ENCODE results near the gene PPARG.
"Not testable (repeated sequence)": the region's sequence is repeated elsewhere in the genome, so short reads cannot be mapped to it uniquely, and the experiment has no call there.

Gene PPARG

GRCh38 chr3:12445523-12446240, 156.8 kb downstream of the PPARG start:
- DNase-seq: no peak

GRCh38 chr3:12446298-12446697, 157.4 kb downstream of the PPARG start:
- no peak for DNase-seq

GRCh38 chr3:12447075-12447474, 158.2 kb downstream of the PPARG start:
- no peak for DNase-seq

- not testable (repeated sequence) for DNase-seq
Observed at GRCh38 chr3:12448404-12449202, 159.7 kb downstream of the PPARG start.

GRCh38 chr3:12449889-12450682, 161.2 kb downstream of the PPARG start:
- DNase-seq: no peak

- DNase-seq: no peak
Observed at GRCh38 chr3:12451481-12451880, 162.6 kb downstream of the PPARG start.

- no peak for DNase-seq
Observed at GRCh38 chr3:12451960-12452359, 163.1 kb downstream of the PPARG start.

- no peak for DNase-seq
Observed at GRCh38 chr3:12452361-12453330, 163.8 kb downstream of the PPARG start.

GRCh38 chr3:12454076-12454815, 165.4 kb downstream of the PPARG start:
- DNase-seq: no peak

GRCh38 chr3:12454816-12455121, 165.9 kb downstream of the PPARG start:
- no peak for DNase-seq

GRCh38 chr3:12455740-12456139, 166.9 kb downstream of the PPARG start:
- DNase-seq: no peak

- DNase-seq: no peak
Observed at GRCh38 chr3:12456441-12456840, 167.6 kb downstream of the PPARG start.

GRCh38 chr3:12457380-12457779, 168.5 kb downstream of the PPARG start:
- DNase-seq: not testable (repeated sequence)

- no peak for DNase-seq
Observed at GRCh38 chr3:12458901-12459300, 170.0 kb downstream of the PPARG start.

- no peak for DNase-seq
Observed at GRCh38 chr3:12460127-12460526, 171.3 kb downstream of the PPARG start.

GRCh38 chr3:12461097-12461649, 172.3 kb downstream of the PPARG start:
- no peak for DNase-seq

GRCh38 chr3:12462159-12462947, 173.5 kb downstream of the PPARG start:
- DNase-seq: no peak

- no peak for DNase-seq
Observed at GRCh38 chr3:12463686-12464085, 174.8 kb downstream of the PPARG start.

GRCh38 chr3:12464181-12464580, 175.3 kb downstream of the PPARG start:
- DNase-seq: no peak

- DNase-seq: no peak
Observed at GRCh38 chr3:12465151-12465835, 176.4 kb downstream of the PPARG start.

Measured in cortex of kidney (tissue), 1 donor.